Measurements from ENCODE around the gene SORCS1. TPM values are rescaled to one million over a fixed set of nuclear protein-coding genes. Genes with fewer than 3 reads are reported as not detected.

Gene SORCS1
- polyA plus RNA-seq, 1 experiment: 0.02 TPM

- peaks cover 16% of the 10 kb centered on the region for H3K9me3 ChIP-seq (ENCODE audit: control insufficient read depth, insufficient read depth, low read length)
- H3K4me3 ChIP-seq (ENCODE audit: low read depth, low read length): no peak overlapping the region
- H3K27me3 ChIP-seq (ENCODE audit: control insufficient read depth, insufficient read depth, low read length): no peaks in the 10 kb centered on the region
- no peak overlapping the region for H3K27ac ChIP-seq (ENCODE audit: low read depth, low read length)
- no peak for TF ChIP-seq CTCF (IDR thresholded peaks at IDR 0.05; ENCODE audit: low read depth, low read length)
- ChIA-PET CTCF (no interaction called here), POLR2A (no interaction called here)
- no peak for DNase-seq (ENCODE audit: low read depth, low spot score)
These were observed 348.0 kb downstream of the SORCS1 start for GRCh38 chr10:106816318-106817085.

- no peaks in the 10 kb centered on the region for H3K27me3 ChIP-seq (ENCODE audit: control insufficient read depth, insufficient read depth, low read length)
- no peak overlapping the region for H3K4me3 ChIP-seq (ENCODE audit: low read depth, low read length)
- no peak for DNase-seq (ENCODE audit: low read depth, low spot score)
- ChIA-PET CTCF (no interaction called here), POLR2A (no interaction called here)
- peaks cover 16% of the 10 kb centered on the region for H3K9me3 ChIP-seq (ENCODE audit: control insufficient read depth, insufficient read depth, low read length)
- no peak overlapping the region for H3K27ac ChIP-seq (ENCODE audit: low read depth, low read length)
- no peak for TF ChIP-seq CTCF (IDR thresholded peaks at IDR 0.05; ENCODE audit: low read depth, low read length)
These were observed 349.0 kb downstream of the SORCS1 start for GRCh38 chr10:106815427-106816043.

- Histone ChIP-seq H3K27ac (ENCODE audit: low read depth, low read length) (no peak overlapping the region), H3K27me3 (ENCODE audit: control insufficient read depth, insufficient read depth, low read length) (no peaks in the 10 kb centered on the region), H3K9me3 (ENCODE audit: control insufficient read depth, insufficient read depth, low read length) (peaks cover 20% of the 10 kb centered on the region), H3K4me3 (ENCODE audit: low read depth, low read length) (no peak overlapping the region)
- ChIA-PET POLR2A (no interaction called here), CTCF (no interaction called here)
- DNase-seq (ENCODE audit: low read depth, low spot score): no peak
- TF ChIP-seq CTCF (IDR thresholded peaks at IDR 0.05; ENCODE audit: low read depth, low read length): no peak
These were observed 359.4 kb downstream of the SORCS1 start for GRCh38 chr10:106804992-106805582.

GRCh38 chr10:106802949-106803348 lies 361.6 kb downstream of the SORCS1 start:
- POLR2A ChIA-PET: no interaction called here
- Histone ChIP-seq H3K27me3 (ENCODE audit: control insufficient read depth, insufficient read depth, low read length) (no peaks in the 10 kb centered on the region), H3K4me3 (ENCODE audit: low read depth, low read length) (no peak overlapping the region), H3K9me3 (ENCODE audit: control insufficient read depth, insufficient read depth, low read length) (peaks cover 10% of the 10 kb centered on the region; the same call in 1 of the 2 replicates), H3K27ac (ENCODE audit: low read depth, low read length) (no peak overlapping the region)
- TF ChIP-seq CTCF (IDR thresholded peaks at IDR 0.05; ENCODE audit: low read depth, low read length): no peak
- no peak for DNase-seq (ENCODE audit: low read depth, low spot score)
- CTCF ChIA-PET: no interaction called here

GRCh38 chr10:106799776-106800175 lies 364.7 kb downstream of the SORCS1 start:
- no peak for TF ChIP-seq CTCF (IDR thresholded peaks at IDR 0.05; ENCODE audit: low read depth, low read length)
- no peak overlapping the region for H3K27ac ChIP-seq (ENCODE audit: low read depth, low read length)
- H3K9me3 ChIP-seq (ENCODE audit: control insufficient read depth, insufficient read depth, low read length): peaks cover 9% of the 10 kb centered on the region
- DNase-seq (ENCODE audit: low read depth, low spot score): no peak
- ChIA-PET CTCF (no interaction called here), POLR2A (no interaction called here)
- H3K27me3 ChIP-seq (ENCODE audit: control insufficient read depth, insufficient read depth, low read length): no peaks in the 10 kb centered on the region
- no peak overlapping the region for H3K4me3 ChIP-seq (ENCODE audit: low read depth, low read length)

Measured in AG04450 (cell line).